Panc1 (cell line): ENCODE data around the gene CD2BP2.

Source experiments
- CTCF ChIP-seq: fragments of 450-650 bp; IDR thresholded peaks from 2 replicates; pipeline ENCODE4 v1.5.1; 2017; ENCODE audit warnings: mild to moderate bottlenecking
- POLR2AphosphoS5 ChIP-seq: IDR thresholded peaks from 2 replicates; pipeline ENCODE4 v1.6.1; 2012; ENCODE audit warnings: mild to moderate bottlenecking, low read depth, low read length, moderate library complexity
- SIN3A ChIP-seq: IDR thresholded peaks from 2 replicates; pipeline ENCODE4 v1.6.1; 2012; ENCODE audit warnings: low read depth, mild to moderate bottlenecking, low read length, moderate library complexity, borderline replicate concordance; ENCODE audit not compliant: insufficient read depth
- TCF7L2 ChIP-seq: IDR thresholded peaks from 2 replicates; pipeline ENCODE4 v1.6.1; 2011; ENCODE audit warnings: mild to moderate bottlenecking, low read depth, low read length, inconsistent platforms
- TF ChIP-seq, protein P1 (sequence below), 2 experiments: IDR thresholded peaks; 2 replicates each; pipeline ENCODE4 v1.6.1; 2011 to 2012; ENCODE audit warnings: low read depth in 2 of 2, control low read depth in 1 of 2, low read length in 1 of 2, mild to moderate bottlenecking in 1 of 2, moderate library complexity in 1 of 2; ENCODE audit not compliant: insufficient read depth in 1 of 2

DNA sequence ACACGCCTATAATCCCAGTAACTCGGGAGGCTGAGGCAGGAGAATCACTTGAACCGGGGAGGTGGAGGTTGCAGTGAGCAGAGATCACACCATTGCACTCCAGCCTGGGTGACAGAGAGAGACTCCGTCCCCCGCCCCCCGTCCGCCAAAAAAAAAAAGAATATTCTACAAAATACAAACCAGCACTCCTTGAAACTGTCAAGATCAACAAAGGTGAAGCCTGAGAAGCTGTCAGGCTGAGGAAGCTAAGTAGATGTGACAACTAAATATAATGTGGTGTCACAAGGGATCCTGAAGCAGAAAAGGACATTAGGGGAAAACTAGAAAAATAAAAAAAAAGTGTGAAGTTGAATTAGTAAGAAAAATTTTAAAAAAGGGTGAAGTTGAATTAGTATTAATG is 6.2 kb downstream of the CD2BP2 start:
- TF ChIP-seq, protein P1, sequence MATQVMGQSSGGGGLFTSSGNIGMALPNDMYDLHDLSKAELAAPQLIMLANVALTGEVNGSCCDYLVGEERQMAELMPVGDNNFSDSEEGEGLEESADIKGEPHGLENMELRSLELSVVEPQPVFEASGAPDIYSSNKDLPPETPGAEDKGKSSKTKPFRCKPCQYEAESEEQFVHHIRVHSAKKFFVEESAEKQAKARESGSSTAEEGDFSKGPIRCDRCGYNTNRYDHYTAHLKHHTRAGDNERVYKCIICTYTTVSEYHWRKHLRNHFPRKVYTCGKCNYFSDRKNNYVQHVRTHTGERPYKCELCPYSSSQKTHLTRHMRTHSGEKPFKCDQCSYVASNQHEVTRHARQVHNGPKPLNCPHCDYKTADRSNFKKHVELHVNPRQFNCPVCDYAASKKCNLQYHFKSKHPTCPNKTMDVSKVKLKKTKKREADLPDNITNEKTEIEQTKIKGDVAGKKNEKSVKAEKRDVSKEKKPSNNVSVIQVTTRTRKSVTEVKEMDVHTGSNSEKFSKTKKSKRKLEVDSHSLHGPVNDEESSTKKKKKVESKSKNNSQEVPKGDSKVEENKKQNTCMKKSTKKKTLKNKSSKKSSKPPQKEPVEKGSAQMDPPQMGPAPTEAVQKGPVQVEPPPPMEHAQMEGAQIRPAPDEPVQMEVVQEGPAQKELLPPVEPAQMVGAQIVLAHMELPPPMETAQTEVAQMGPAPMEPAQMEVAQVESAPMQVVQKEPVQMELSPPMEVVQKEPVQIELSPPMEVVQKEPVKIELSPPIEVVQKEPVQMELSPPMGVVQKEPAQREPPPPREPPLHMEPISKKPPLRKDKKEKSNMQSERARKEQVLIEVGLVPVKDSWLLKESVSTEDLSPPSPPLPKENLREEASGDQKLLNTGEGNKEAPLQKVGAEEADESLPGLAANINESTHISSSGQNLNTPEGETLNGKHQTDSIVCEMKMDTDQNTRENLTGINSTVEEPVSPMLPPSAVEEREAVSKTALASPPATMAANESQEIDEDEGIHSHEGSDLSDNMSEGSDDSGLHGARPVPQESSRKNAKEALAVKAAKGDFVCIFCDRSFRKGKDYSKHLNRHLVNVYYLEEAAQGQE (IDR thresholded peaks at IDR 0.05; ENCODE audit: insufficient read depth in 1 of 2, low read depth in 2 of 2, low read length in 1 of 2), result no peak
- TF ChIP-seq POLR2AphosphoS5 (no peak), CTCF (no peak), TCF7L2 (no peak), SIN3A (no peak)
